Hepatocyte (in vitro differentiated cells): ENCODE measurements around the gene DEPDC5.

Experiments used
- EZH2 ChIP-seq: fragments of 200-600 bp; sonication (generic); IDR thresholded peaks from 2 replicates; pipeline ENCODE4 v1.6.1; 2016; ENCODE audit warnings: antibody characterized with exemption, mild to moderate bottlenecking, borderline replicate concordance
- EZH2phosphoT487 ChIP-seq: fragments of 200-600 bp; sonication (generic); IDR thresholded peaks from one replicate; pipeline ENCODE4 v1.6.1; 2018; ENCODE audit warnings: antibody characterized with exemption, mild to moderate bottlenecking, low read depth, moderate library complexity; ENCODE audit not compliant: unreplicated experiment, severe bottlenecking
- TF ChIP-seq, protein P1 (sequence below): fragments of 200-600 bp; sonication (generic); IDR thresholded peaks from 2 replicates; pipeline ENCODE4 v1.5.1; 2016; ENCODE audit warnings: antibody characterized with exemption, mild to moderate bottlenecking; ENCODE audit not compliant: poor library complexity

DNA sequence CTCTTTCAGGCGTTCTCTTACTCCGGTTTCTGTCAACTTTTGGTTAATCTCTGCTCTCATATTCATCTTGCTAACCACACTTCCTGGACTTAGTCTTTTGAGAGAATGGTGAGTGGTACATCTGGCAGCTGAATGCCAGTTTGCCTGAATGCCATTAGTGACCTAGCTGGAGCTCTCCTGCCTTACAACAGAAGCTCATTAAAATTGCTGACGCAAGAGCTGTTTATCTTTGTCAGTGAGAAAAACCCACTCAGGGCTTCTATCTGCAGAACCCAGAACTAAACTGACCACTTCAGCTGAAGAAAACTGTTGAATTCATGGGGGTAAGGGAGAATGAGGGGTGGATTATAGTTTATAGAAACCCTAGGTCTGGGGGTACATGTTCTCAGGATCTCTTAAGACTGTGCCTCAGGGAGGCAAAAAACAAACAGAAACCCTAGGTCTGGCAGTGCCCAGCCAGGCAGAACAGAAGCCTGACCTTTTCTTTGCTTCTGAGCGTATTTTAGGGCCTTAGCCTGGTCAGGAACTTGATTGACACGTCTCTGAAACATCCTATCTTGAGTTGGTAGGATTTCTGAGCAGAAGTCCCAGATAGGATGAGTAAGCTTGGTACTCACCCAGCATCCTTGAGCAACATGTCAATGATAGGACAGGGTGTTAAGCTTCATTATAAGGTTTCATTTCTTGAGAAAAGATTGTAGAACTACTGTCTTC, 137.7 kb downstream of the DEPDC5 start:
- TF ChIP-seq EZH2 (no peak), EZH2phosphoT487 (no peak)
- TF ChIP-seq, protein P1, sequence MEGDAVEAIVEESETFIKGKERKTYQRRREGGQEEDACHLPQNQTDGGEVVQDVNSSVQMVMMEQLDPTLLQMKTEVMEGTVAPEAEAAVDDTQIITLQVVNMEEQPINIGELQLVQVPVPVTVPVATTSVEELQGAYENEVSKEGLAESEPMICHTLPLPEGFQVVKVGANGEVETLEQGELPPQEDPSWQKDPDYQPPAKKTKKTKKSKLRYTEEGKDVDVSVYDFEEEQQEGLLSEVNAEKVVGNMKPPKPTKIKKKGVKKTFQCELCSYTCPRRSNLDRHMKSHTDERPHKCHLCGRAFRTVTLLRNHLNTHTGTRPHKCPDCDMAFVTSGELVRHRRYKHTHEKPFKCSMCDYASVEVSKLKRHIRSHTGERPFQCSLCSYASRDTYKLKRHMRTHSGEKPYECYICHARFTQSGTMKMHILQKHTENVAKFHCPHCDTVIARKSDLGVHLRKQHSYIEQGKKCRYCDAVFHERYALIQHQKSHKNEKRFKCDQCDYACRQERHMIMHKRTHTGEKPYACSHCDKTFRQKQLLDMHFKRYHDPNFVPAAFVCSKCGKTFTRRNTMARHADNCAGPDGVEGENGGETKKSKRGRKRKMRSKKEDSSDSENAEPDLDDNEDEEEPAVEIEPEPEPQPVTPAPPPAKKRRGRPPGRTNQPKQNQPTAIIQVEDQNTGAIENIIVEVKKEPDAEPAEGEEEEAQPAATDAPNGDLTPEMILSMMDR: no peak
